ENCODE results near the gene IPO9.
"Not testable (repeated sequence)": the region's sequence is repeated elsewhere in the genome, so short reads cannot be mapped to it uniquely, and the experiment has no call there.

IPO9 gene

GRCh38 chr1:201810466-201811216, 18.3 kb upstream of the IPO9 start:
- no peak for DNase-seq

- DNase-seq, result no peak
Measured at GRCh38 chr1:201813226-201813625, 15.7 kb upstream of the IPO9 start.

GRCh38 chr1:201816309-201816854, 12.6 kb upstream of the IPO9 start:
- no peak for DNase-seq

GRCh38 chr1:201818971-201819750, 9.8 kb upstream of the IPO9 start:
- DNase-seq, result no peak

- DNase-seq, result no peak
Measured at GRCh38 chr1:201820413-201820812, 8.5 kb upstream of the IPO9 start.

- DNase-seq, result no peak
Measured at GRCh38 chr1:201825245-201825644, 3.7 kb upstream of the IPO9 start.

- DNase-seq, result no peak
Measured at GRCh38 chr1:201826830-201827229, 2.1 kb upstream of the IPO9 start.

- DNase-seq, result no peak
Measured at GRCh38 chr1:201827321-201828216, 1.4 kb upstream of the IPO9 start.

- no peak for DNase-seq
Measured at GRCh38 chr1:201828217-201828819, 639 bp upstream of the IPO9 start.

GRCh38 chr1:201831371-201831770, 2.4 kb downstream of the IPO9 start:
- DNase-seq, result no peak

GRCh38 chr1:201834621-201835020, 5.7 kb downstream of the IPO9 start:
- DNase-seq, result no peak

GRCh38 chr1:201838381-201838780, 9.4 kb downstream of the IPO9 start:
- DNase-seq, result no peak

GRCh38 chr1:201839089-201839488, 10.1 kb downstream of the IPO9 start:
- not testable (repeated sequence) for DNase-seq

GRCh38 chr1:201840055-201840454, 11.1 kb downstream of the IPO9 start:
- DNase-seq, result no peak

GRCh38 chr1:201840490-201840889, 11.5 kb downstream of the IPO9 start:
- DNase-seq, result no peak

GRCh38 chr1:201841265-201841912, 12.4 kb downstream of the IPO9 start:
- DNase-seq, result no peak

GRCh38 chr1:201842472-201843027, 13.6 kb downstream of the IPO9 start:
- no peak for DNase-seq

- no peak for DNase-seq
Measured at GRCh38 chr1:201845331-201846083, 16.6 kb downstream of the IPO9 start.

GRCh38 chr1:201847150-201847549, 18.2 kb downstream of the IPO9 start:
- no peak for DNase-seq

GRCh38 chr1:201848230-201848629, 19.3 kb downstream of the IPO9 start:
- no peak for DNase-seq

Measured in CD4-positive, alpha-beta T cell treated with Interleukin-17A for 1 hour (primary cell).